Measurements from ENCODE around the gene FTH1.
"Not testable (repeated sequence)": the region's sequence is repeated elsewhere in the genome, so short reads cannot be mapped to it uniquely, and the experiment has no call there.

Gene FTH1

GRCh38 chr11:61978703-61979661 lies 11.5 kb upstream of the FTH1 start:
- no peak for DNase-seq

- DNase-seq = no peak
These were observed 9.5 kb upstream of the FTH1 start for GRCh38 chr11:61976813-61977475.

GRCh38 chr11:61976420-61976800 lies 9.0 kb upstream of the FTH1 start:
- DNase-seq = no peak

- no peak for DNase-seq
These were observed 8.4 kb upstream of the FTH1 start for GRCh38 chr11:61975638-61976419.

GRCh38 chr11:61974766-61975631 lies 7.6 kb upstream of the FTH1 start:
- no peak for DNase-seq

- no peak for DNase-seq
These were observed 6.2 kb upstream of the FTH1 start for GRCh38 chr11:61973476-61974162.

- peak; percentile 68 for DNase-seq
These were observed 5.4 kb upstream of the FTH1 start for GRCh38 chr11:61972672-61973475.

GRCh38 chr11:61972112-61972671 lies 4.8 kb upstream of the FTH1 start:
- no peak for DNase-seq

- DNase-seq = peak; percentile 91
These were observed 4.0 kb upstream of the FTH1 start for GRCh38 chr11:61971248-61972111.

GRCh38 chr11:61969838-61970662 lies 2.6 kb upstream of the FTH1 start:
- DNase-seq = peak; percentile 64

GRCh38 chr11:61969391-61969758 lies 1.9 kb upstream of the FTH1 start:
- DNase-seq = no peak

- DNase-seq = no peak
These were observed 1.4 kb upstream of the FTH1 start for GRCh38 chr11:61968758-61969390.

GRCh38 chr11:61967924-61968757 lies 707 bp upstream of the FTH1 start:
- DNase-seq = peak; percentile 67

GRCh38 chr11:61966734-61967115 lies 709 bp downstream of the FTH1 start:
- DNase-seq = peak; percentile 42

- DNase-seq = not testable (repeated sequence)
These were observed 2.7 kb downstream of the FTH1 start for GRCh38 chr11:61964666-61965271.

GRCh38 chr11:61964058-61964665 lies 3.3 kb downstream of the FTH1 start:
- DNase-seq = no peak
